B cell (primary cell): ENCODE measurements around the gene IL20. TPM values are rescaled to one million over a fixed set of nuclear protein-coding genes. Genes with fewer than 3 reads are reported as not detected.

Experiments
- ATAC-seq: fragments of 200-7000 bp; cut with Tn5 transposase; one replicate; pipeline ENCODE4 v1.10.0; 2021; ENCODE audit warnings: low read depth, mild to moderate bottlenecking, moderate number of reproducible peaks, moderate library complexity
- CTCF ChIA-PET: fragments of 350-600 bp; sonication (Branson Sonifier 250); formaldehyde crosslinking; loops from one replicate; lab custom pipeline; 2021; ENCODE audit warnings: antibody characterized with exemption, inconsistent platforms; lab: Charles Lee
- POLR2A ChIA-PET: fragments of 350-600 bp; sonication (Branson Sonifier 250); formaldehyde crosslinking; loops from one replicate; lab custom pipeline; 2021; ENCODE audit warnings: antibody characterized with exemption; lab: Charles Lee
- DNase-seq: peaks from one replicate; pipeline ENCODE4 v3.0.0; 2013
- H2AFZ ChIP-seq: 2 replicates; pipeline ENCODE4 v1.6.1; 2012; ENCODE audit warnings: mild to moderate bottlenecking, low read depth, low read length; ENCODE audit not compliant: insufficient read depth, poor library complexity, severe bottlenecking
- H3K27ac ChIP-seq, 2 donors: 1 replicate in 1 of 2; 2 replicates in 1 of 2; pipeline ENCODE4 v1.5.1; 2012 to 2013; ENCODE audit warnings: low read length in 2 of 2, mild to moderate bottlenecking in 2 of 2, moderate library complexity in 1 of 2
- H3K27me3 ChIP-seq, 4 experiments: fragments of 200-600 bp in 1 of 4; sonication (generic) in 1 of 4; replicated peaks in 1 of 4; 1 replicate in 2 of 4; 2 replicates in 2 of 4; pipeline versions ENCODE4 v1.6.1 to v1.7.0; 2013 to 2016; ENCODE audit warnings: low read length in 3 of 4, mild to moderate bottlenecking in 2 of 4, mixed read lengths in 1 of 4, moderate library complexity in 1 of 4; ENCODE audit not compliant: insufficient read depth in 4 of 4, control insufficient read depth in 3 of 4; ENCODE audit errors: control extremely low read depth in 1 of 4
- H3K36me3 ChIP-seq, 2 experiments: replicated peaks in 1 of 2; 1 replicate in 1 of 2; 2 replicates in 1 of 2; pipeline versions ENCODE4 v1.6.1 to v1.7.1; 2013; ENCODE audit warnings: low read length in 1 of 2; ENCODE audit not compliant: insufficient read depth in 2 of 2, control insufficient read depth in 1 of 2; ENCODE audit errors: control extremely low read depth in 1 of 2, extremely low read depth in 1 of 2
- H3K4me1 ChIP-seq, 2 donors: fragments of 200-600 bp in 1 of 2; sonication (generic) in 1 of 2; 1 replicate in 1 of 2; 2 replicates in 1 of 2; pipeline versions ENCODE4 v1.5.1 to v1.6.1; 2013 to 2017; ENCODE audit warnings: low read length in 2 of 2; ENCODE audit not compliant: control insufficient read depth in 2 of 2, insufficient read depth in 2 of 2
- H3K4me2 ChIP-seq: replicated peaks from 2 replicates; pipeline ENCODE3; 2012; ENCODE audit warnings: mild to moderate bottlenecking, low read depth, low read length; ENCODE audit not compliant: poor library complexity, severe bottlenecking
- H3K4me3 ChIP-seq, 5 experiments: fragments of 200-600 bp in 1 of 5; sonication (generic) in 1 of 5; 1 replicate in 3 of 5; 2 replicates in 2 of 5; pipeline versions ENCODE4 v1.5.1 to v1.7.0; 2011 to 2016; ENCODE audit warnings: low read length in 4 of 5, mild to moderate bottlenecking in 4 of 5, low read depth in 2 of 5, control low read depth in 1 of 5, moderate library complexity in 1 of 5; ENCODE audit not compliant: insufficient read depth in 1 of 5; ENCODE audit errors: control extremely low read depth in 1 of 5, extremely low read depth in 1 of 5
- H3K79me2 ChIP-seq: fragments of 200-600 bp; sonication (generic); one replicate; pipeline ENCODE4 v1.6.0; 2016; ENCODE audit warnings: low read length; ENCODE audit not compliant: control insufficient read depth, insufficient read depth
- H3K9ac ChIP-seq: fragments of 200-600 bp; sonication (generic); 2 replicates; pipeline ENCODE4 v1.6.1; 2017; ENCODE audit warnings: mild to moderate bottlenecking, low read length, moderate library complexity
- H3K9me3 ChIP-seq, 3 donors: one replicate each; pipeline versions ENCODE4 v1.6.1 to v1.7.1; 2013; ENCODE audit warnings: low read length in 2 of 3; ENCODE audit not compliant: control insufficient read depth in 2 of 3, insufficient read depth in 1 of 3; ENCODE audit errors: control extremely low read depth in 1 of 3
- H4K20me1 ChIP-seq: 2 replicates; pipeline ENCODE4 v1.6.0; 2012; ENCODE audit warnings: mild to moderate bottlenecking, low read length; ENCODE audit not compliant: insufficient read depth, control insufficient read depth, poor library complexity, severe bottlenecking
- H3K27ac Mint-ChIP-seq: one replicate; pipeline ENCODE4 v1.8.0; 2021; ENCODE audit warnings: mixed read lengths
- H3K27me3 Mint-ChIP-seq: one replicate; pipeline ENCODE4 v1.8.0; 2021; ENCODE audit warnings: mixed read lengths
- H3K4me1 Mint-ChIP-seq: one replicate; pipeline ENCODE4 v1.8.0; 2021; ENCODE audit warnings: mixed read lengths
- H3K4me3 Mint-ChIP-seq: one replicate; pipeline ENCODE4 v1.8.0; 2021; ENCODE audit warnings: mixed read lengths
- H3K9me3 Mint-ChIP-seq: one replicate; pipeline ENCODE4 v1.8.0; 2022; ENCODE audit warnings: mixed read lengths; ENCODE audit not compliant: insufficient read depth
- CTCF ChIP-seq: fragments of 200-600 bp; IDR thresholded peaks from one replicate; pipeline ENCODE4 v1.8.0; 2022; ENCODE audit warnings: antibody characterized with exemption, mild to moderate bottlenecking
- EZH2 ChIP-seq: IDR thresholded peaks from 2 replicates; pipeline ENCODE4 v1.6.1; 2012; ENCODE audit warnings: borderline replicate concordance, low read depth, mild to moderate bottlenecking, moderate library complexity, low read length; ENCODE audit not compliant: insufficient read depth, poor library complexity, severe bottlenecking
- WGBS: methylation state at CpG from one replicate; pipeline ENCODE4 v1.1.5; 2013; ENCODE audit warnings: missing lambda C conversion rate; ENCODE audit not compliant: insufficient coverage; 5-methylcytosine and 5-hydroxymethylcytosine counted together
- intact Hi-C: fragments of 100-400 bp; cut with micrococcal nuclease; formaldehyde crosslinking; loops from one replicate; pipeline ENCODE4 v1.10.0; 2022
- polyA plus RNA-seq: library from polyadenylated mRNA; depleted of rRNA; stranded (reverse); fragments of >200 nt; gene quantifications from 2 replicates; pipeline ENCODE4 v1.2.3, GENCODE V29; 2012
- total RNA-seq, 2 donors: library from RNA; stranded (reverse); fragments of 120-200 nt in 1 of 2; gene quantifications; 1 replicate in 1 of 2; 2 replicates in 1 of 2; pipeline versions ENCODE4 v1.2.3 to v1.2.4, GENCODE V29; 2013 to 2022

IL20 gene
- total and polyA plus RNA-seq, 2 donors (not counting 1 experiment from before 2014, with no cell fraction given), result not detected

GRCh38 chr1:206905295-206906164, 40.1 kb downstream of the IL20 start:
- ATAC-seq, result peak; percentile 86

More at GRCh38 chr1:206905295-206906164, 40.1 kb downstream of the IL20 start:
- peak overlapping the region; percentile 35 for H3K4me2 ChIP-seq
- peak overlapping the region; percentile 49 to 79 for H3K27ac ChIP-seq
- no peaks in the 10 kb centered on the region for H3K27me3 ChIP-seq
- peaks cover 26% of the 10 kb centered on the region for H3K79me2 ChIP-seq
- H3K27me3 Mint-ChIP-seq, result no peaks in the 10 kb centered on the region
- no peak overlapping the region for H3K9ac ChIP-seq
- H3K4me1 Mint-ChIP-seq, result peaks cover 77% of the 10 kb centered on the region
- no peak overlapping the region for H3K4me3 ChIP-seq
- H2AFZ ChIP-seq, result no peak overlapping the region
- DNase-seq, result peak; percentile 62
- 33% methylated on average over 3 of the region's 4 CpGs for WGBS
- ChIA-PET CTCF (interaction anchor here (0.7 to 11.6 kb wide), 13 partner anchors 8 to 271 kb away, joined by 3 to 208 read pairs (median 7); partner anchors contain the start of genes DYRK3, FCMR, IL20 and IL24), POLR2A (interaction anchor here (0.6 to 1.8 kb wide), 9 partner anchors 13 to 262 kb away, joined by 3 to 8 read pairs (median 4); partner anchors contain the start of gene FCMR)
- peaks cover 7 to 78% of the 10 kb centered on the region in 2 experiments for H3K36me3 ChIP-seq
- intact Hi-C loops, result no loop called here
- H3K4me1 ChIP-seq, result peaks cover 51 to 61% of the 10 kb centered on the region in 2 donors
- H3K4me3 Mint-ChIP-seq, result peak overlapping the region; percentile 64
- H3K9me3 Mint-ChIP-seq, result no peaks in the 10 kb centered on the region
- H3K9me3 ChIP-seq, result no peaks in the 10 kb centered on the region
- H3K27ac Mint-ChIP-seq, result peak overlapping the region; percentile 82
- TF ChIP-seq EZH2 (no peak), CTCF (no peak)
- H4K20me1 ChIP-seq, result peaks cover 91% of the 10 kb centered on the region
